BE2C (cell line): ENCODE measurements around the gene GATAD2A.

Experiments used
- DNase-seq: peaks from one replicate; pipeline ENCODE4 v3.0.0-alpha.2; 2020
- H3K27me3 ChIP-seq: fragments of 250-450 bp; sonication (Bioruptor Pico); 2 replicates; pipeline ENCODE4 v1.5.1; 2020; ENCODE audit warnings: mild to moderate bottlenecking
- H3K36me3 ChIP-seq: fragments of 250-450 bp; sonication (Bioruptor Pico); 2 replicates; pipeline ENCODE4 v1.5.1; 2020; ENCODE audit warnings: mild to moderate bottlenecking
- H3K4me1 ChIP-seq: fragments of 250-450 bp; sonication (Bioruptor Pico); 2 replicates; pipeline ENCODE4 v1.5.1; 2020
- H3K4me3 ChIP-seq: 2 replicates; pipeline ENCODE4 v1.5.1; 2011; ENCODE audit warnings: low read depth, low read length
- H3K9me3 ChIP-seq: fragments of 250-450 bp; sonication (Bioruptor Pico); 2 replicates; pipeline ENCODE4 v1.5.1; 2020
- TF ChIP-seq, protein P1 (sequence below): IDR thresholded peaks from 2 replicates; pipeline ENCODE4 v1.5.1; 2012; ENCODE audit warnings: mild to moderate bottlenecking, low read depth, low read length

GATAD2A gene

DNA sequence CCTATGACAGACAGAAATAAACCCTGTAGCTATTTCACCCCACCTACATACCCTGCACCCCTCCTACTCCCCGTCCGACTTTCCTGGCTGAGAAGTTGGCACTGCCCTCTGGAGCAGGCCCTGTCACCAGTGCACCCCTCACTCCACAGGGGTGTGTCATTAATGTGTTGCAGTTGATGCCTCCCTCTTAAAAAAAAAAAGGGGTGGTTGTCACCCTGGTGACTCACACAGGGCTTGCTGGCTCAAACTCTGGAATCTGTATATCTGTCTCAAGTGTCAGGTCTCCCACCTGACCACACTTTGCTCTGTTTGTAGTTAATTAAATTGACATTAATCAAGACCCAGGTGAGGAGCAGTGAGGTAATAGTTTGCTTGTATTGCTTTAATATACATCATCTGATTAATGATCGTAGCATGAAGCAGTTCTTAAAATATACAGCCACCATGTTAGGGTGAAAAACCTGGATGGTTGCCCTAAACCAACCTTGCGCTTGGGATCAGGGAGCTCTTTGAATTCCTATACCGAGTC, 2.0 kb upstream of the GATAD2A start:
- TF ChIP-seq, protein P1, sequence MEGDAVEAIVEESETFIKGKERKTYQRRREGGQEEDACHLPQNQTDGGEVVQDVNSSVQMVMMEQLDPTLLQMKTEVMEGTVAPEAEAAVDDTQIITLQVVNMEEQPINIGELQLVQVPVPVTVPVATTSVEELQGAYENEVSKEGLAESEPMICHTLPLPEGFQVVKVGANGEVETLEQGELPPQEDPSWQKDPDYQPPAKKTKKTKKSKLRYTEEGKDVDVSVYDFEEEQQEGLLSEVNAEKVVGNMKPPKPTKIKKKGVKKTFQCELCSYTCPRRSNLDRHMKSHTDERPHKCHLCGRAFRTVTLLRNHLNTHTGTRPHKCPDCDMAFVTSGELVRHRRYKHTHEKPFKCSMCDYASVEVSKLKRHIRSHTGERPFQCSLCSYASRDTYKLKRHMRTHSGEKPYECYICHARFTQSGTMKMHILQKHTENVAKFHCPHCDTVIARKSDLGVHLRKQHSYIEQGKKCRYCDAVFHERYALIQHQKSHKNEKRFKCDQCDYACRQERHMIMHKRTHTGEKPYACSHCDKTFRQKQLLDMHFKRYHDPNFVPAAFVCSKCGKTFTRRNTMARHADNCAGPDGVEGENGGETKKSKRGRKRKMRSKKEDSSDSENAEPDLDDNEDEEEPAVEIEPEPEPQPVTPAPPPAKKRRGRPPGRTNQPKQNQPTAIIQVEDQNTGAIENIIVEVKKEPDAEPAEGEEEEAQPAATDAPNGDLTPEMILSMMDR: no peak
- Histone ChIP-seq H3K4me3 (no peak overlapping the region), H3K27me3 (no peaks in the 10 kb centered on the region), H3K4me1 (no peaks in the 10 kb centered on the region; the same call in 1 of the 2 replicates), H3K9me3 (no peaks in the 10 kb centered on the region), H3K36me3 (no peaks in the 10 kb centered on the region)
- DNase-seq: no peak

DNA sequence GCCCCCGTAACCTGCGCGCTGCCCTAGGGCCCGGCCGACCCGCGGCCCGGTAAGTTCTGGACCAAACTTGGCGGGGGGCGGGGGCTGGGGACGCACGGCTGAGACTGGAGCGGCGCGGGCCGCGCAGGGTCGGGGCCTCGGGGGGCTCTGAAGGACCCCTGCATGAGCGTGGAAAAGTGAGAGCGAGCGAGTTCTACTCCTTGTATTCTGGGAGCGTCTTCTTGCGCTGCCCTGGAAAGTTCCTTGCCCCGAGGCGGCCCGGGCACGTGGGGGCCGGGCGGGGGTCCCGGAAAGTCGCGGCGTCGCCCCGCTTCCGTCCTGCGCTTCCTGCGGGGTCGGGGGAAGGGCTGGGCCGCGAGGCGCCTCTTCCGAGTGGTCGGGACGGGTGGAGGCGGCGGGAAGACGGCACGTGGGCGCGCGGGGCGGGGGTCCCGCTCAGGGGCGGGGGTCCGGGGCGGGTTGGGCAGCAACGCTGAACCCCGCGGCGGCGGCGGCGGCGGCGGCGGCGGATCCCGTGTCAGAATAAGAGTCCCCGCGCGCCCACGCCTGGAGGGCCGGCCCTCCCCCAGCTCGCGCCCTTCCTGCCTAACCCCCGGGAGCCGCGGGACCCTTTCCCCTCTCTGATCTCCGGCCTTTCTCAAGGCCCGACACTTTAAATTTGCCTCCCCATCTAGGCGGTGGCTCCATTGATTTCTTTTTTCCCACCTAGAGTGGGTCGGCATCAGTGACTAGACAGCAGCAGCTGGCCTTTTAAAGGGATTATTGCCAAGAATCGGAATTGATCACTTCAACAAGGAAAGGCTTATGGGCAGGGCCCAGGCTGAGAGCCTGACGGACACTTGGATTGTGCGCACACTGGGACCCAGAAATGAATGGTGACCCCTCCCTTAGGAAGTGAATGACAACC, 749 bp downstream of the GATAD2A start:
- TF ChIP-seq, protein P1: no peak
- Histone ChIP-seq H3K9me3 (no peaks in the 10 kb centered on the region), H3K4me3 (peak overlapping the region; percentile 81), H3K27me3 (no peaks in the 10 kb centered on the region), H3K36me3 (no peaks in the 10 kb centered on the region), H3K4me1 (no peaks in the 10 kb centered on the region; the same call in 1 of the 2 replicates)
- peak; percentile 67 for DNase-seq

DNA sequence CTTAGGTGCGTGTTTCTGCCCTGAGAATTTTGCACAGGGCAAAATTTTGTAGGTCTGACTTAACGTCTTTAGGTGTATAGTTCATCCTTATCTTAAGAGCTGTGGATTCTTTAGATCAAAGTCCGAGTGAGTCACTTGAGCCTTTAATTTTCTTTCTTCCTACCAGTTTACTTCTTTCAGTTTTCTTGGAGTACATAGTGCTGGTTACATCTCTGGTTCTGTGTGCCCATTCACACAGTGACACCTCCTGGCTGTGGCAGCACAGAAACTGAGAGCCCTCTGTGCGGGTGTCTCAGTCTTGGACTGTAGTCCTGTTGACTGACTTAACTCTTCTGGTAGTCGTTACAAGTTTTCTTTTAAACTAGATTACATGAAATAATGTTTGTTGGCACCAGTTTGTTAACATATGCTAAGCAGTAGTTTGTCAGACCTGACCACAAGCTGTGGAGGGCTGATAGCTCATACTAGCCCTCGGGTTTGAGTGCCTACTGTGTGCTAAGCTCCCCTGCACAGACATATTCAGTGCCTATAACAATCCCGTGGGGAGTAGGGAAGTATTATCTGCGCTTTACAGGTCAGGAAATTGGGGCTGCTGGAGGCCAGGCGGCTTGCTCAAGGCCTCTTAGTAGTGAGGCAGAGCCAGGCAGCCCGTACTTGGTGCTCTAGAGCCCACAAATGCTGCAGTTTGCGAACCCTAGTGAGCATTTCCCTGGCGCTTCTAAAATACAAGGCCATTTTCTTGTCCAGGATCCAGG, 1.6 kb downstream of the GATAD2A start:
- Histone ChIP-seq H3K4me3 (peak overlapping the region; percentile 81), H3K9me3 (no peaks in the 10 kb centered on the region), H3K4me1 (no peaks in the 10 kb centered on the region; the same call in 1 of the 2 replicates), H3K27me3 (no peaks in the 10 kb centered on the region), H3K36me3 (no peaks in the 10 kb centered on the region)
- peak; percentile 31 for DNase-seq
- TF ChIP-seq, protein P1: peak; percentile 49

DNA sequence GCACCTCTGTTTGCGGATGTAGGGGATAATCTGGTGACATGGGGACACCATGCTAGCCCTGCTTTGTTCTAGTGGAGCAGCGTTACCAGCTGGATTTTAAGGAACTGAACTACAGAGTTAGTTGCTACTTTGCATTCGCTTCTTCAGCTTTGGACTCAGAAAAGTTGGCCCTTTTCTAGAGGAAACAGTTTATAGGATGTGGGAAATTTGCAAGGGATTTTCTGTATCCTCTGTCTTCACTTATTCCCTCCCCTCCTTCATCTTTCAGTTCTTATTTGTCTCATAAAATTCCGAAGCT, 2.1 kb downstream of the GATAD2A start:
- H3K36me3 ChIP-seq: no peaks in the 10 kb centered on the region
- DNase-seq: no peak
- no peaks in the 10 kb centered on the region for H3K27me3 ChIP-seq
- H3K9me3 ChIP-seq: no peaks in the 10 kb centered on the region
- H3K4me3 ChIP-seq: peak overlapping the region; percentile 81; the same call in 1 of the 2 replicates
- H3K4me1 ChIP-seq: no peaks in the 10 kb centered on the region; the same call in 1 of the 2 replicates
- TF ChIP-seq, protein P1: no peak

DNA sequence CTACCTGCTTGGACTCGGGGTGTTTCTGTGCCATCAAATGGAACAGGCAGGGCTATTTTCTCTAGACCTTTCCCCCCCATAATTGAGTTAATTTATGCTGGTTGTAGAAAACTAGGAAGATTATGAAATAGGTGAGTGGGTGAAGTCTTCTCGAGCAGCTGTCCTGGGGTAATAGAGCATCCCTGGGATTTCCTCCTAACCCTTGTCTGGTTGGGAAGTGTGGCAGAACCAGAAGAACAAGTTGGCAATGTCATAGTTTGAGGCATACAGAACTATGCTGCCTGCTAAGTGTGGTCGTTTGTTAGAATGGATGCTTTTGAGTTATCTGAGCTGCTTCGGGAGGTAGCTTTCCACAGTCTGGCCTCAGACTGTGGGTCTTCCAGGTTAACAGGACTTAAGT, 3.7 kb downstream of the GATAD2A start:
- TF ChIP-seq, protein P1: no peak
- Histone ChIP-seq H3K4me3 (no peak overlapping the region), H3K27me3 (no peaks in the 10 kb centered on the region), H3K9me3 (no peaks in the 10 kb centered on the region), H3K4me1 (no peaks in the 10 kb centered on the region; the same call in 1 of the 2 replicates), H3K36me3 (no peaks in the 10 kb centered on the region)
- no peak for DNase-seq
